T-cell (primary cell): Measurements from ENCODE around the gene SFXN4. TPM values are rescaled to one million over a fixed set of nuclear protein-coding genes. Genes with fewer than 3 reads are reported as not detected.
"Not testable (repeated sequence)": the region's sequence is repeated elsewhere in the genome, so short reads cannot be mapped to it uniquely, and the experiment has no call there.

Experiments
- ATAC-seq, 4 experiments: fragments of 200-7000 bp in 3 of 4; fragments of 150-1000 bp in 1 of 4; cut with Tn5 transposase; replicated peaks in 1 of 4; 1 replicate in 3 of 4; 2 replicates in 1 of 4; pipeline ENCODE4 v1.10.0; 2021; ENCODE audit warnings: moderate library complexity in 3 of 4, mild to moderate bottlenecking in 2 of 4, moderate number of reproducible peaks in 1 of 4
- CTCF ChIA-PET, 2 donors: fragments of 300-600 bp; sonication (Branson Sonifier 250); formaldehyde crosslinking; loops; one replicate each; lab custom pipeline; 2022; ENCODE audit warnings: antibody characterized with exemption in 2 of 2; lab: Charles Lee
- POLR2A ChIA-PET, 2 donors: fragments of 300-600 bp; sonication (Branson Sonifier 250); formaldehyde crosslinking; loops; one replicate each; lab custom pipeline; 2022; ENCODE audit warnings: antibody characterized with exemption in 2 of 2; lab: Charles Lee
- DNase-seq, 35 experiments: peaks; one replicate each; pipeline versions ENCODE4 v3.0.0 to v3.0.0-alpha.2; 2013 to 2023
- H3K27ac ChIP-seq: one replicate; pipeline ENCODE4 v1.5.1; 2013; ENCODE audit warnings: low read length
- H3K27me3 ChIP-seq, 2 experiments: replicated peaks in 1 of 2; 1 replicate in 1 of 2; 2 replicates in 1 of 2; pipeline versions ENCODE4 v1.6.1 to v1.7.0; 2013; ENCODE audit warnings: low read length in 1 of 2, mixed read lengths in 1 of 2; ENCODE audit not compliant: control insufficient read depth in 2 of 2, insufficient read depth in 2 of 2; ENCODE audit errors: extremely low read depth in 1 of 2
- H3K36me3 ChIP-seq, 2 donors: 1 replicate in 1 of 2; 2 replicates in 1 of 2; pipeline versions ENCODE4 v1.6.1 to v1.7.0; 2013; ENCODE audit warnings: low read length in 1 of 2; ENCODE audit not compliant: control insufficient read depth in 2 of 2, insufficient read depth in 1 of 2; ENCODE audit errors: extremely low read depth in 1 of 2
- H3K4me1 ChIP-seq, 2 experiments: 1 replicate in 1 of 2; 2 replicates in 1 of 2; pipeline versions ENCODE4 v1.6.1 to v1.7.0; 2013; ENCODE audit warnings: low read length in 2 of 2, mixed read lengths in 1 of 2; ENCODE audit not compliant: insufficient read depth in 2 of 2, control insufficient read depth in 1 of 2; ENCODE audit errors: extremely low read depth in 1 of 2
- H3K4me3 ChIP-seq, 2 donors: 1 replicate in 1 of 2; 2 replicates in 1 of 2; pipeline versions ENCODE4 v1.5.1 to v1.7.0; 2013; ENCODE audit warnings: mild to moderate bottlenecking in 2 of 2, low read length in 1 of 2, moderate library complexity in 1 of 2; ENCODE audit not compliant: control insufficient read depth in 1 of 2; ENCODE audit errors: extremely low read depth in 1 of 2
- H3K9me3 ChIP-seq: 2 replicates; pipeline ENCODE4 v1.7.0; 2013
- H3K27ac Mint-ChIP-seq, 2 donors: one replicate each; pipeline ENCODE4 v1.8.0; 2020 to 2021; ENCODE audit warnings: mild to moderate bottlenecking in 2 of 2, mixed read lengths in 2 of 2
- H3K27me3 Mint-ChIP-seq, 2 donors: one replicate each; pipeline ENCODE4 v1.8.0; 2021 to 2022; ENCODE audit warnings: mixed read lengths in 2 of 2
- H3K36me3 Mint-ChIP-seq: one replicate; pipeline ENCODE4 v1.8.0; 2021; ENCODE audit warnings: mixed read lengths
- H3K4me1 Mint-ChIP-seq, 3 donors: one replicate each; pipeline ENCODE4 v1.8.0; 2020 to 2022; ENCODE audit warnings: mixed read lengths in 3 of 3, mild to moderate bottlenecking in 1 of 3
- H3K4me3 Mint-ChIP-seq, 3 donors: one replicate each; pipeline ENCODE4 v1.8.0; 2020 to 2022; ENCODE audit warnings: mild to moderate bottlenecking in 3 of 3, mixed read lengths in 3 of 3, moderate library complexity in 3 of 3
- H3K9me3 Mint-ChIP-seq, 3 donors: one replicate each; pipeline ENCODE4 v1.8.0; 2020 to 2022; ENCODE audit warnings: mixed read lengths in 3 of 3
- WGBS: methylation state at CpG from one replicate; pipeline ENCODE4 v1.1.5; 2013; ENCODE audit warnings: missing lambda C conversion rate; ENCODE audit not compliant: insufficient coverage; 5-methylcytosine and 5-hydroxymethylcytosine counted together
- total RNA-seq, 35 experiments: library from RNA in 6 of 35; stranded (reverse) in 6 of 35; fragments of 120-200 nt in 1 of 35; gene quantifications; one replicate each; pipeline versions ENCODE4 v1.2.1 to v1.2.4 and lab custom pipeline; 2013 to 2026

SFXN4 gene
- total RNA-seq, 5 donors from 2014 or later (not counting 1 experiment from before 2014, with no cell fraction given) = 10.4 to 19.4 (median 13.9) TPM

GRCh38 chr10:119159332-119159731 is 6.2 kb downstream of the SFXN4 start:
- Mint-ChIP-seq H3K27ac (no peak overlapping the region), H3K4me1 (peaks cover 0 to 12% (median 9%) of the 10 kb centered on the region in 3 donors), H3K36me3 (peaks cover 24% of the 10 kb centered on the region), H3K4me3 (no peak overlapping the region), H3K27me3 (no peaks in the 10 kb centered on the region), H3K9me3 (no peaks in the 10 kb centered on the region)
- ATAC-seq (no peak), DNase-seq (no peak)
- Histone ChIP-seq H3K27ac (no peak overlapping the region), H3K27me3 (no peaks in the 10 kb centered on the region), H3K9me3 (no peaks in the 10 kb centered on the region), H3K36me3 (peaks cover 3 to 46% of the 10 kb centered on the region in 2 donors), H3K4me1 (peaks cover 1 to 2% of the 10 kb centered on the region in 2 experiments), H3K4me3 (no peak overlapping the region)
- CTCF ChIA-PET = no interaction called here
- WGBS = 70% methylated on average over 2 of the region's 8 CpGs
- POLR2A ChIA-PET = no interaction called here

- Mint-ChIP-seq H3K36me3 (peaks cover 42% of the 10 kb centered on the region), H3K27ac (no peak overlapping the region), H3K27me3 (no peaks in the 10 kb centered on the region), H3K4me1 (no peaks in the 10 kb centered on the region), H3K9me3 (no peaks in the 10 kb centered on the region), H3K4me3 (no peak overlapping the region)
- DNase-seq = no peak
- Histone ChIP-seq H3K27me3 (no peaks in the 10 kb centered on the region), H3K4me3 (no peak overlapping the region), H3K36me3 (peaks cover 16 to 63% of the 10 kb centered on the region in 2 donors), H3K27ac (no peak overlapping the region), H3K9me3 (no peaks in the 10 kb centered on the region), H3K4me1 (no peaks in the 10 kb centered on the region)
- ChIA-PET CTCF (interaction anchor here in 1 of 2 donors (0.9 kb wide), 1 partner anchor 45 kb away, joined by 3 read pairs; no protein-coding TSS in a partner anchor), POLR2A (interaction anchor here in 1 of 2 donors (0.7 kb wide), 1 partner anchor 377 kb away, joined by 3 read pairs; no protein-coding TSS in a partner anchor)
- no peak for ATAC-seq
- whole genome bisulfite sequencing = 97% methylated on average over 6 of the region's 12 CpGs
Observed at GRCh38 chr10:119153661-119154060, 11.9 kb downstream of the SFXN4 start.

- ChIA-PET POLR2A (no interaction called here), CTCF (interaction anchor here in 1 of 2 donors (0.9 kb wide), 1 partner anchor 45 kb away, joined by 3 read pairs; no protein-coding TSS in a partner anchor)
- Mint-ChIP-seq H3K4me1 (no peaks in the 10 kb centered on the region), H3K36me3 (peaks cover 39% of the 10 kb centered on the region), H3K4me3 (no peak overlapping the region), H3K9me3 (no peaks in the 10 kb centered on the region), H3K27me3 (no peaks in the 10 kb centered on the region), H3K27ac (no peak overlapping the region)
- ATAC-seq = no peak
- no peak overlapping the region for H3K27ac ChIP-seq
- H3K36me3 ChIP-seq = peaks cover 18 to 60% of the 10 kb centered on the region in 2 donors
- no peaks in the 10 kb centered on the region for H3K4me1 ChIP-seq
- DNase-seq = no peak
- no peaks in the 10 kb centered on the region for H3K9me3 ChIP-seq
- H3K27me3 ChIP-seq = no peaks in the 10 kb centered on the region
- 100% methylated on average over 2 of the region's 5 CpGs for WGBS
- no peak overlapping the region for H3K4me3 ChIP-seq
Observed at GRCh38 chr10:119153041-119153440, 12.5 kb downstream of the SFXN4 start.

GRCh38 chr10:119151601-119152000 is 13.9 kb downstream of the SFXN4 start:
- H3K4me3 ChIP-seq, H3K4me1 Mint-ChIP-seq, H3K9me3 Mint-ChIP-seq, H3K4me1 ChIP-seq, H3K27me3 ChIP-seq, H3K27ac Mint-ChIP-seq, H3K27ac ChIP-seq, DNase-seq, H3K4me3 Mint-ChIP-seq, H3K27me3 Mint-ChIP-seq, H3K9me3 ChIP-seq, ATAC-seq, CTCF ChIA-PET: not testable (repeated sequence)
- POLR2A ChIA-PET = interaction anchor here in 1 of 2 donors (0.6 kb wide), 1 partner anchor 181 kb away, joined by 3 read pairs; no protein-coding TSS in a partner anchor
- H3K36me3 ChIP-seq = peaks cover 16 to 61% of the 10 kb centered on the region in 2 donors
- WGBS = no CpG with 5 or more reads among the region's 6 CpGs
- H3K36me3 Mint-ChIP-seq = peaks cover 33% of the 10 kb centered on the region

GRCh38 chr10:119149729-119150128 is 15.8 kb downstream of the SFXN4 start:
- WGBS = 95% methylated on average over 8 of the region's 13 CpGs
- H3K27me3 ChIP-seq = no peaks in the 10 kb centered on the region
- Mint-ChIP-seq H3K4me3 (no peak overlapping the region), H3K36me3 (peaks cover 24% of the 10 kb centered on the region), H3K4me1 (no peaks in the 10 kb centered on the region), H3K9me3 (no peaks in the 10 kb centered on the region), H3K27me3 (no peaks in the 10 kb centered on the region), H3K27ac (no peak overlapping the region)
- no peak for ATAC-seq
- CTCF ChIA-PET = no interaction called here
- no peak for DNase-seq
- POLR2A ChIA-PET = no interaction called here
- H3K27ac ChIP-seq = no peak overlapping the region
- no peaks in the 10 kb centered on the region for H3K4me1 ChIP-seq
- H3K4me3 ChIP-seq = no peak overlapping the region
- H3K36me3 ChIP-seq = peaks cover 20 to 49% of the 10 kb centered on the region in 2 donors
- no peaks in the 10 kb centered on the region for H3K9me3 ChIP-seq

GRCh38 chr10:119149157-119149556 is 16.4 kb downstream of the SFXN4 start:
- Histone ChIP-seq H3K4me3 (no peak overlapping the region), H3K27ac (no peak overlapping the region), H3K27me3 (no peaks in the 10 kb centered on the region), H3K36me3 (peaks cover 18 to 45% of the 10 kb centered on the region in 2 donors), H3K4me1 (no peaks in the 10 kb centered on the region), H3K9me3 (no peaks in the 10 kb centered on the region)
- no peak overlapping the region for H3K4me3 Mint-ChIP-seq
- no peak overlapping the region for H3K27ac Mint-ChIP-seq
- H3K27me3 Mint-ChIP-seq = no peaks in the 10 kb centered on the region
- H3K36me3 Mint-ChIP-seq = peaks cover 24% of the 10 kb centered on the region
- no peak for ATAC-seq
- no peak for DNase-seq
- ChIA-PET POLR2A (no interaction called here), CTCF (interaction anchor here in 1 of 2 donors (0.6 kb wide), 1 partner anchor 15 kb away, joined by 4 read pairs; no protein-coding TSS in a partner anchor)
- H3K9me3 Mint-ChIP-seq = no peaks in the 10 kb centered on the region
- H3K4me1 Mint-ChIP-seq = no peaks in the 10 kb centered on the region
- WGBS = 85% methylated on average over 3 of the region's 8 CpGs
